ENCODE results near the gene TUBA4A.
A peak's percentile ranks its signal among the peaks of the same experiment; 100 is the strongest.

The TUBA4A gene

GRCh38 chr2:219245899-219246230, 7.9 kb downstream of the TUBA4A start:
- TF ChIP-seq CTCF (IDR thresholded peaks at IDR 0.05): no peak
- peaks cover 28% of the 10 kb centered on the region for H3K36me3 ChIP-seq
- peak overlapping the region; percentile 89 to 99 for H3K4me3 ChIP-seq (ENCODE audit: low read depth in 1 of 2, low read length in 1 of 2)
- H3K9me3 ChIP-seq: no peaks in the 10 kb centered on the region
- H3K27ac ChIP-seq: peak overlapping the region; percentile 95
- H3K27me3 ChIP-seq: no peaks in the 10 kb centered on the region
- H3K4me1 ChIP-seq (ENCODE audit: control insufficient read depth in 1 of 2, insufficient read depth in 1 of 2, low read depth in 1 of 2, low read length in 1 of 2): peaks cover 79 to 82% of the 10 kb centered on the region in 2 experiments

- Histone ChIP-seq H3K9me3 (no peaks in the 10 kb centered on the region), H3K27me3 (no peaks in the 10 kb centered on the region), H3K4me1 (ENCODE audit: control insufficient read depth in 1 of 2, insufficient read depth in 1 of 2, low read depth in 1 of 2, low read length in 1 of 2) (peaks cover 73 to 77% of the 10 kb centered on the region in 2 experiments), H3K36me3 (peaks cover 23% of the 10 kb centered on the region), H3K4me3 (ENCODE audit: low read depth in 1 of 2, low read length in 1 of 2) (peak within 1 kb of the TSS; percentile 89 to 99), H3K27ac (peak within 1 kb of the TSS; percentile 95)
- peak; percentile 45 for TF ChIP-seq CTCF (IDR thresholded peaks at IDR 0.05)
These were observed 8.4 kb downstream of the TUBA4A start, which contains the start of the genes GLB1L and STK16 for GRCh38 chr2:219245148-219245898. Gene GLB1L (minus strand): TSS chr2:219245444. CDS start chr2:219243573, 1,871 bp downstream. Gene STK16 (plus strand): TSS chr2:219245479. CDS start chr2:219246000, 521 bp downstream.

GRCh38 chr2:219244789-219245147, 8.9 kb downstream of the TUBA4A start:
- no peaks in the 10 kb centered on the region for H3K27me3 ChIP-seq
- peaks cover 68 to 71% of the 10 kb centered on the region in 2 experiments for H3K4me1 ChIP-seq (ENCODE audit: control insufficient read depth in 1 of 2, insufficient read depth in 1 of 2, low read depth in 1 of 2, low read length in 1 of 2)
- no peak for TF ChIP-seq CTCF (IDR thresholded peaks at IDR 0.05)
- H3K4me3 ChIP-seq (ENCODE audit: low read depth in 1 of 2, low read length in 1 of 2): peak overlapping the region; percentile 89 to 99
- peak overlapping the region; percentile 95 for H3K27ac ChIP-seq
- peaks cover 17% of the 10 kb centered on the region for H3K36me3 ChIP-seq
- no peaks in the 10 kb centered on the region for H3K9me3 ChIP-seq

GRCh38 chr2:219243291-219243761, 10.4 kb downstream of the TUBA4A start:
- H3K27ac ChIP-seq: peak overlapping the region; percentile 95
- H3K36me3 ChIP-seq: peaks cover 4% of the 10 kb centered on the region
- H3K4me1 ChIP-seq (ENCODE audit: control insufficient read depth in 1 of 2, insufficient read depth in 1 of 2, low read depth in 1 of 2, low read length in 1 of 2): peaks cover 53 to 57% of the 10 kb centered on the region in 2 experiments
- no peaks in the 10 kb centered on the region for H3K27me3 ChIP-seq
- TF ChIP-seq CTCF (IDR thresholded peaks at IDR 0.05): no peak
- H3K4me3 ChIP-seq (ENCODE audit: low read depth in 1 of 2, low read length in 1 of 2): peak overlapping the region; percentile 30 to 45
- no peaks in the 10 kb centered on the region for H3K9me3 ChIP-seq

GRCh38 chr2:219234331-219234730, 19.4 kb downstream of the TUBA4A start:
- Histone ChIP-seq H3K36me3 (peaks cover 68% of the 10 kb centered on the region), H3K4me3 (ENCODE audit: low read depth in 1 of 2, low read length in 1 of 2) (no peak overlapping the region), H3K4me1 (ENCODE audit: control insufficient read depth in 1 of 2, insufficient read depth in 1 of 2, low read depth in 1 of 2, low read length in 1 of 2) (peaks cover 17 to 18% of the 10 kb centered on the region in 2 experiments), H3K9me3 (no peaks in the 10 kb centered on the region), H3K27me3 (no peaks in the 10 kb centered on the region), H3K27ac (no peak overlapping the region)
- no peak for TF ChIP-seq CTCF (IDR thresholded peaks at IDR 0.05)
